HT1080 (cell line): Measurements from ENCODE around the gene VDAC1. TPM values are rescaled to one million over a fixed set of nuclear protein-coding genes. Genes with fewer than 3 reads are reported as not detected.

ENCODE experiments used
- DNase-seq: peaks from one replicate; pipeline ENCODE4 v3.0.0-alpha.2; 2015; ENCODE audit warnings: low read depth
- total RNA-seq: library from RNA; depleted of rRNA; stranded (reverse); fragments of >200 nt; shearing (Covaris generic); gene quantifications from 2 replicates; pipeline ENCODE4 v1.2.3, GENCODE V29; 2014

Gene VDAC1
- total RNA-seq, 1 experiment from 2014 or later: 405 TPM

DNA sequence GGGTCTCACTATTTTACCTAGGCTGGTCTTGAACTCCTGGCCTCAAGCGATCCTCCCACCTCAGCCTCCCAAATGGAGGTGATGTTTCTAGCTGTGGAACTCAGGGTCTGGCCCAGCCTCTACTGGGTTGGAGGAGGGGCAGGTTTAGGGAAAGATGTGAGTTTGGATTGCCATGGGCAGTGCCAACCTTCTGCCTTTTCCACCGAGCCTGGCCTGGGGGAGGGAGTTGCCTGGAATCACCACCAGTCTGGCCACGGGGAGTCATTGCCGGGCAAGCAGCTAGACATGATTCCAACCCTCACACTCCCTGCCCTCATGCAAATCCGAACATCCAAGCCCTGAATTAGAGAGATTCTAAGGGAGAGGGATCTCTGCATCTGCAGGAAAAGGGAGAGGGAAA lies 21.0 kb upstream of the VDAC1 start:
- no peak for DNase-seq

DNA sequence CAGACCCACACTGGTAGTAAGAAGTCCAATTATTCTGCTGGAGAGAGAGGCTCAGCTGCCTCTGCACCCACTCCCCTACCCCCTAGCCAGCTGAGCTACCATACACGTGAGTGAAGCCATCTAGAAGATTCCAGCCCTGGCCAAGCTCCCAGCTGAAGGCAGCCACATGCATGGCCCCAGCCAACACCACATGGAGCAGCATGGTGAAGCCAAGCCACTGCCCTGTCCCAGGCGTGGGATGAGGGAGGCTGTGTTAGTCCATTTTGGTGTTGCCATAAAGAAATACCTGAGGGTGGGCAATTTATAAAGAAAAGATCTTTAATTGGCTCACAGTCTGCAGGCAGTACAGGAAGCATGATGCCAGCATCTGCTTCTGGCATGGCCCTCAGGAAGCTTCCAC lies 20.0 kb upstream of the VDAC1 start:
- DNase-seq: no peak

DNA sequence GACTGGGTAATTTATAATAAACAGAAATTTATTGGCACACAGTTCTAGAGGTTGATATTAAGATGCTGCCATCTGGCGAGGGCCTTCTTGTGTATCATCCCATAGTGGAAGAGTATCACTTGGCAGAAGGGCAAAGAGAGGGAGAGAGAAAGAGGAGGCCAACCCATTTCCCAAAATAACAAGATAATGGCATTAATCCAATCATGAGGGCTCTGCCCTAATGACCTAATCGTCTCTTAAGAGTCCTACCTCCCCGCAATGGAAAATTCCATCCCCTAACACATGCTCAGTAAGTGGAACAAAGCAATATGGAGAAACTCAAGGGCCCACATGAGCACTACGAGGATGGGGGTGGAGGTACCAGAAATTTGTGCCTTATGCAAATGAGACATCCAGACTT lies 17.6 kb upstream of the VDAC1 start:
- no peak for DNase-seq

DNA sequence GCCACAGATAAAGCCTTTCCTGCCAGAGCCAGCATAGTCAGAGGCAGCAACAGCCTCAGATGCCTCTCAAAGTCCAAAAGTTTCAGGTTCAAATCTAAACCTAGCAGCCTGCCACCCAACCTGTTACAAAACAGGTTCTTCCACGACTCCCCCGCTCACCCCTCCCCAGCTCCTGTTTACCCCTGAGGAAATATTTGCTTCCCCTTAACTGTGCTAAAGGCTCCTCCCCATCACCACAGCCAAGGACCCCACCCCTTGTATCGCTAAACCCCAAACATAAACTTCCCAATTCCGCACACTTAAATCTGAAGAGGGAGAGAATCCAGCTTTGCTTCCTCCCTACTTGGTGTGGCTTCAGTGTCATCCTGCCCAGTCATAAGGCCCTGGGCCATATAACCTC lies 15.4 kb upstream of the VDAC1 start:
- no peak for DNase-seq

DNA sequence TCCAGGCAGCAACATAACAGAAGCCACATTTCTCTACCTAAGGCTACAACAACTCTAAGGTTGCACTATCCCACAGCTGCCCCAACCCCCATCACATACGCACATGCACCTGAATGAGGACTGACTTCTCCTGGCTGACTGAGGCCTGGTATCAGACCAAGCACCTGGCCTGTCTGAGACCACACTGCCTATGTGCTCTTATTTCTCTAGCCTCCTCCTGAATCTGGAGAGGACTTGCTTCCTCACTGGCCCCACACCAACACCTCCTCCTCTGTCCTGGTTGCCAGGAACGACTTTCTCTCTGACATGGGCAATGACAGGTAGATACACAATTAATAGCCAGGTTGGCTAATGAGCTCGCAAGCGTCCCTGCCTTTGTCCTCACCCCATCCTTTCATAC lies 14.9 kb upstream of the VDAC1 start:
- DNase-seq: no peak

DNA sequence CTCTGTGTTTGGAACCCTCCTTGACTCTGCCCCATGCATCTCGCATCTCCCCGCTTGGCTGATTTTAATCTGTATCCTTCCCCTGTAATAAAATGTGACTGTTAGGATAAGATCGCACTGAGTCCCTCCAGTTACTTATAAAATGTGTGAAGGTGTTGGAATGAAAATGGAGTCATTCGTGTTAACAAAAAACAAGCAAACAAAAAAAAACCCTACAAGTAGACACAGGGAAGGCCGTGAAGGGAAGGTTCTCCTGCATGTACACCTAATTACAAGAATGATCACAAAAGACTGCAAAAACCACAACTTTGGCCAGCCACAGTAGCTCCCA lies 14.2 kb upstream of the VDAC1 start:
- DNase-seq: no peak

DNA sequence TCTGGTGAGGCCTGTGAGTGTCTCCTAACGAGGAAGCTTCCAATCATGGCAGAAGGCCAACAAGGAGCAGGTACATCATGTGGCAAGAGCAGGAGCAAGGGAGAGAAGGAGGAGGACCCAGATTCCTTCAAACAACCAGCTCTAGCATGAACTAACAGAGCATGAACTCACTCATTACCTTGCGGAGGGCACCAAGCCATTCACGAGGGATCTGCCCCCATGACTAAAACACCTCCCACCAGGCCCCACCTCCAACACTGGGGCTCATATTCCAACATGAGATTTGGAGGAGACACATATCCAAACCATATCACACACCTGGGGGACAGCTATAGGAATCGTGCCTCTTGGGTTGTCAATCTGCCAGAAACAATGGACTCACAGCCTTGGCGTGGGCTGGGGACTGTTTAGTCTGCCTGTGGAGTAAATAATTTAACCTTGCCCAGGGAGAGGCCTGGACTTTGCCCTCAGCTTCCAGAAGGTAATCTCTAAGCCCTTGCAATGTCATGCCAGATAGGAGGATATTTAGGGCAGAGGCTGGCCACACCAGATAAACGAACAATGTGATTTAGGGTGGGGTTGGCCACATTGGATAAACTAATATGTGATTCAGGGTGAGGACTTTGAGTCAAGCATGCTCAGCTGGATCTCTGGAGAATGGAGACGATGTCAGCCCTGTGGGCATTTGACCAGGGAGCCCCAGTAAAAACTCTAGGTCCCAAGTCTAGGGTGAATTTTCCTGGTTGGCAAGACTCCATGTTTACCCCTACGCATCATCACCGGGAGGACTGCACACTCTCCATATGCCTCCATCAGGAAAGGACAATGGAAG lies 13.6 kb upstream of the VDAC1 start:
- DNase-seq: peak; percentile 31

DNA sequence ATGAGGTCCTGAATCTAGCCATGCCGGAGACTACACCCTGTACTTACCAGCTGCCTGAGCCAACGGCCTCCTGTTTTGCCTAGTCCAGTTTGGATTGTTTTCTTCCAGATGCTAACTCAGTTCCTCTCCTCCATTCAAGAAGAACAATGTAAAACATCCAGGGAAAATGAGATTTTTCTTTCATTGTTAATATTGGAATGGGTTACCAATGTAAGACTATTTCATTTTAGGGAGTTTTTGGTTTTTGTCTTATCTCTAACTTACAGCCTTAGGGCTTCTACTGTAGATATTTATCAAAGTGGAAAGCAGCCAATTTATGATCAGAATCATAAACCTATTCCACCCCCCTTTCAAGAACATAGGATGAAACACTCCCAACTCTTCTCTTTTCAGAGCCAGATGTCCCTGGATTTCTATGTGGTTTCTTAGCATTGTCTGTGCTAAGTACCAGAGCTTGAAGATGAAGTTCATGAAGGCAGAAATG lies 3.5 kb upstream of the VDAC1 start:
- DNase-seq: no peak

DNA sequence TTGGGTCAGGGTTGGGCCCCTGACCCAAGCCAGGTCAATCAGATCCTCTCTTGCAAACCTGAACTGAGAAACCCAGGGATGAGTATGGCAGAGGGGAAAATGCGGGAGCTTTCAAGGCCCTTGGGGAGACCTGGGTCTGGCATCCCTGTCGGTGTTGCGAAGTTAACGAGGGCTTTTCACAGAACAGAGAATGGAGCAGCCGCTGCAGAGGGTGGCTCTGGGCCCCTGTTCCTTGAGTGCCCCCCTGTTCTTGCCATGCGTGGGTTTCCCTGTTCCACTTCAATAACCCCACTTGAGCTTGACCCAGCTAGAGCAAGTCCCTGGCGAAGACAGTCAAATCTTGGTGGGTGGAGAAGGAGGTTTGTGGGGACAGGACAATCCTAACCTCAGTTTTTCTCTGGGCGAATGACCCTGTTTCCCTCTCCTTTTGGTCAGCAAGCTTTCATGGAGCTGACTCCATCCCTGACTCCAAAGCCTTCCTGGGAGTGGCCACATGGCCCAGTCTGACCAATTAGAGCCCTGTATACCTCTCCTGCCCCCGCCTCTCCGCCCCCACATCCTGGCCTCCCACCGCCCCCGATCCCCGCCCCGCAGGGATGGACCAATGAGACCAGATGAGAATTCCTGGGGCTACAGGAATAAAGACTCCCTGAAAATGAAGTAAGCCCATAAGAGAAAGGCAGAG lies 2.9 kb upstream of the VDAC1 start:
- no peak for DNase-seq

DNA sequence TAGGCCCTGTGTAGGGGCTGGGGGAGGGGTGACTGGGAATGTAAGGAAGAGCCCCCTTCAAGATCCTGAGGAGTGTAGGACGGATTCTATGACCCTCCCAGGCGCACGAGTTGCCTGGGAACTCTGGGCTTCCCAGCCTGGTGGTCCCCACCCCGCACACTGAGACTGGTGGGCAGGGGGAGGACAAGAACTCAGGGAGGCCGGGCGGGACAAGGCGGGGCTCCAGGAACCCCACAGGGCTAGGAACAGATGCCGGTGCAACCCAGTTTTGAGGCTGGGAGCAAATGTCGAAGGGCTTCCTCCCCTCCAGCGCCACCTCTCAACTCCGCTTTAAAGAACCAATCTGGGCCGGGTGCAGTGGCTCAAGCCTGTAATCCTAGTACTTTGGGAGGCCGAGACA lies 1.3 kb upstream of the VDAC1 start:
- no peak for DNase-seq

DNA sequence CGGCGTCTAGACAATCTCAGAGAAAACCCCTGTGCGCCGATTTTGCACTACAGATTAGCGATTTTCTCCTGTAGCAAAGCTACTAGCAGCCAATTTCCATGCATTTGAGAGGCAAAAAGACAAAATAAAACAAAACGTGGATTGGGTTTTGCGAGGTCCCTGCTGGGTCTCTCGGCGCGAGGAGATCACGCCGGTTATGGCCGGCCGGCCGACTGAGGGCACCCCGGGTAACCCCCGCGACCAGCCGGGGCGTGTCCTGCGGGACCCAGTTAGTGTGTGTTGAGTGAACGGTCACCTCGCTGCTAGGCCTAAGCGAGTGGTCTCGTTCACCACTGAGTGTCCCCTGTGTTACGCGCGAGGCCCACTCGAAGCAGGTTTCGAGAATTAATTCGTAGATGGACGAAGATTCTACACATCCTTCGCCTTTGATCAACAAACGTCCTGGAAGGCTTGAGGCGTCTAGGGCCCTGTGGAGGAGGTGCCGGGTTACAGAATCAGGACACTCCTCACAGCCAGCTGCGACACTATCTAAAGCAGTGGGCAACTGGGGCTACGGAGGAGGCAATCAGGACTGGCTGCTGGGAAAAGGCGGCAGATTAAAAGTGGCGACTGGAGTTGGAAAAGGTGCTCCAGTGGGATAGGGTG lies 764 bp upstream of the VDAC1 start:
- DNase-seq: no peak

DNA sequence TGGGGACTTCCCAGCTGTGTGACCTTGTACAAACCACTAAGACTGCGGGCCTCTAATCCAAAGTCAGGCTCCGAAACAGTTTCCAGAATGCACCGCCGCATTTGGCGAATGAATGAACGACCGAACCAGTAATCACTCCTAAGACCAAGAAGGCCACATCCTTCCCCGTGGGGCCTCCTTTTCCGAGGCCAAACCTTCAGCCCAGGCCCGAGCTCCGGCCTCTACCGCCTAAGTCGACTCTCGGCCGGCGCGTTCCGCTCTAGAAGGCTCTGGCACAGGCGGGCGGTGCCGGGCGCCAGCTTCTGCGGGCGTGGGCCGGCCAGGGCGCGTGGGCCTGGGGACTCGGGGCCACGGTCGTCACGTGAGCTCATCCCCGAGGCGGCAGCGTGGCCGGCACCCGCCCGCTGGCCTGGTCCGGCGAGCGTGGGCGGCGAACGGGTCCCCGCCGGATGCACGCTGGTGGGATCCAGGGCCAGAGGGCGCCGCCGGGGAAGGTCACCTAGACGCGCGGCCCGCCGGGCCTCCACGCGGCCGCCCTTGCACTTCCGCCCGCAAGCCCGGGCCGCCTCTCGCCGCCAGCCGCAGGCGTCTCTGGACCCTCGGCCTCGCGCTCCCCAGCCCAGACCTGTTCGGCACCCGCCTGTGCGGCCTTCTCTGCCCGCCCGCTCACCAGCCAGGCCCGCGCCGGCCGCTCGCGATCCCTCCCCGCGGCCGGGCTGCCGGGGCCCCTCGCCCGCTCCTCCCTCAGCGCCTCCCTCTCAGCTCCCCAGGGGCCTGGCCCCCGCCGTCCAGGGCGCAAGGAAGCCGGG lies 754 bp downstream of the VDAC1 start:
- peak; percentile 26 for DNase-seq

DNA sequence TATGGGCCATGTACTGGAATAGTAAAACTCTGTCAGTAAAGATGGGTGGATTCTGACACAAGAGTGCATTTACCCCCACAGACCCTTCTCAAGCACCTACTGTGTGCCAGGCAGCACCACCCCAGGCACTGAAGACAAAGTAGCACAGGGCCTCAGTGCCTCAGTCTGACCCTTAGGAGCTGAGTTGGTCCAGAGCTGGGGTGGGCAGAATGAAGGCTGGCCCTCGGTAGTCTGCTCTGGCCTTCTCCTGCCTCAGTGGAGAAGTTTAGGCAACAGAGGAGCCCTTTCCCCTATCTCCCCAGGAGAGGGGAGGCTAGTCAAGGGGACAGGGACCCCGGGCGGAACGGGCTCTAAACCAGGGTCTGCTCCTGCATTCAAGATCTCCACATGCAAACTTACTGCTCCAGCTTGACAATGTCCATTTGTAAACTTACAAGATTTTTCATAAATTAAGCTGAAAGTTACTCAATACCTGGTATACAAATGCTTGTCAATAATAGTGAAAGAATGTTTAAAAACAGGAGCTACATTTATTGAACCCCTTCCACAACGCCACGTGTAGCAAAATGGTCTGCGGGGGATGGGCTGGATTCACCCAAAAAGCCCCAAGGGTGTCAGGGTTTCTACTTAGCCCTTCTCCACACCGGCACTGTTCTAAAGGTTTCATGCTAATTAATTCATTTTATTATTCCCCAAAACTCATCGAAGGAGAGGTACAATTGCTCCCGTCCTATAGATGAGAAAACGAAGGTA lies 1.5 kb downstream of the VDAC1 start:
- DNase-seq: no peak

DNA sequence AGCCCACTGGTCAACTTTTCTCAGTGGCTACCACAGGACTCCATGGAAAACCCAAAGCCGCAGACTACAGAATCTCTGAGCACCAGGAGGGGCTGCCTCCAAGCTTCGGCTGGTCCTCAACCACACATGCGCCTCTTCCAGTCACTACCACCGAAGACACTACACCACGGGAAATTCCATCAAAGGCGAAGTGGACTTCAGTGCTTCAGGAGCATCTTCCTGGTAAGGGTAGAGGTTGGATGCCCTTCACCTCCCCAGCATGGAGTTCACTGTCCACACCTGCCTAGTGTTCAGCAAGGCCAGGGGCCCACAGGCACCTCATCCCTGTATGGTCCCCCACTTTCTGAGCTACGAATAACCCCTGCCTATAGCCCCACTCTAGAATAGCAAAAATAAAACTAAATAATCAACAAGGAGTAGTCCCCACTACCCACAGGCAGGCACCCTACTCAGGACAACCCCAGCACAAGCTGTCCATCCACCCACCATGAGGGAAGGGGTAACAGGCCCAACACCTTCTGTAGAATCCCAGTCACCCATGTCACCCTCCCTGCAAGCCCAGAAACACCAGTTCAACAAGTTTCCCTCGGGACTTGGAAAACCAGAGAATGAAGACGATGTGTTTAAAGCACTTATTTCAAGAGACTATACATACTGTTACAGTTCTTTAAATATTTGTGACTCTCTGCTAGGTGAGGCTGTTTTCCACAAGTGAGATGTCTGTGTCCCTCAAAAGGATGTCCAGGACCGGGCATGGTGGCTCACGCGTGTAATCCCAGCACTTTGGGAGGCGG lies 2.6 kb downstream of the VDAC1 start:
- DNase-seq: no peak

DNA sequence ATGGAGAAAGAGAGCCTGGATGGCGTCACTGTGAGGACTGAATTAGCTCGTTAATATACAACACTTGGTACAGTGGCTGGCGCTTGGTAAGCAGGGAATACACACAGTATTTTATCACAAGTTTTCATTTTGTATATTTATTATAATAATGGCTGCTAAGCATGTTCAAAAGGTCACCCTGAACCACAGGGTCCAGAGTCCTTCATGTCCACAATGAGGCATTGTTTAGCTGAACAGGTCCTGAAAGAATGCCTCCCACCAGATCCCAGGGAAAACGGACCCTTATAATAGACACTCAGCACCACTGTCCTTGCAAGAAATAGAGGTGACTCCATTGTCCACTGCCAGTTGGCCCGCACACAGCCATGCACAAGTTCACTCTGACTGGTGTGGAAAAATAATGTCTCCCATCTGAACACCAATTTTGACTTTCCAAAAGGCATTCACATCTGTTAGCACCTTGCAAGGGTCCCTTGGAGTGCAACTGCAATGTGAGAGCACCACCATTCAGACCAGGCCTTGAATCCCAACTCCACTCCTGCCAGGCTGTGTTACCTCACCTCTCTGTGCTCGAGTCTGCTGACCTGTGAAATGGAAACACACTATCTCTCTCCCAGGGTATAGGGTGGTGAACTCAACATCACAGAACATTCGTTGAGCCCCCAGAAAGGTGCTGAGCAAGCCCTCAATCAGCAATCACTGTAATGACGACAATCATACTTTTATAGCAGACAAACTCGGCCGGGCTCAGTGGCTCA lies 3.9 kb downstream of the VDAC1 start:
- DNase-seq: no peak

DNA sequence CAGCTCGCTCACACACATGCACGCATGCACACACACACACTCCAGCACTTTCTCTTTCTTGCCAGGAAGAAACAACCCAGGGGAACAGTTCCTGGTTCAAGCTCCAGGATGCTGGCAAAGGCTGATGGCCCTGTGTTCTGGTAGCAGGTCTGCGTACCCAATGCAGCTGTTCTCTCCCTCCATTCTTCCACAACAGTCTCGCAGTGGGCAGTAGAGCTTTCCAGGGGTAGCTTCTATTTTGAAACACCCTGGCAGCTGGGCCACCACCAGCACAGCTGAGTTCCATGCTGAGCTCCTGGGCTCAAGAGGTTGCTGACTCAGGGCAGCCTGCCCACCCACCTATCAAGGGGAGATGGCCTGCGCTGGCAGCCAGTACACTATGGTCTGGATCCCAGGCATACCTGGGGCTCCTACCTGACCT lies 4.7 kb downstream of the VDAC1 start:
- DNase-seq: no peak

DNA sequence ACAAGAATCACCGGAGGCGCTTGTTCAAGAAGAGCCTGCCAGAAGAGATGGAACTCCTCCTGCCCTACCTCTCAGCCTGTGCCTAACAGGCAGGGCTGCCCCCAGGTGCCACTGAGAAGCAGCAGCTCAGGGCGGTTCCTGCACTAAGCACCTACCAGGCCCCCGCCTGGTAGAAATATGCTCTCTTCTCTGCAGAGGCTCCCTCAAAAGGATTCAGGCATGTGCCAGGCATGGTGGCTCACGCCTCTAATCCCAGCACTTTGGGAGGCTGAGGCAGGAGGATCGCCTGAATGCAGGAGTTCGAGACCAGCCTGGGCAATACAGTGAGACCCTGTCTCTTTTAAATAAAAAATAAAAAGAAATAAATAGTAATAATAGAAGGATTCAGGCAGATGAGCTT lies 6.0 kb downstream of the VDAC1 start:
- no peak for DNase-seq

DNA sequence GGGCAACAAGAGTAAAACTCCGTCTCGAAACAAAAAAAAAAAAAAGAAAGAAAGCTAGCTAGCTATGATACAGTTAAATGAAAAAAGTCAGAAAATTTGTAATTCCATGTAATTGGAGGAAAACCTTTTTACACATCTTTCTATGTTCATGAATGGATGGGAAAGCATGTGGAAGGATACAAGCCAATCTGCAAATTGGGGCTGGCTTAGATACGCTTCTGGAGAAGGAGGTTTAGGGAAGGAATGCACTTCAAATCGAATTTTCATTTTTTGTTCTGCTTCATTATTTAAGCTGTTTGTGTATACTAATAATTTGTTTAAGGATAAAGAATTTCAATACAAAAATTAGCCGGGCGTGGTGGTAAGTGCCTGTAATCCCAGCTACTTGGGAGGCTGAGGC lies 6.7 kb downstream of the VDAC1 start:
- no peak for DNase-seq

DNA sequence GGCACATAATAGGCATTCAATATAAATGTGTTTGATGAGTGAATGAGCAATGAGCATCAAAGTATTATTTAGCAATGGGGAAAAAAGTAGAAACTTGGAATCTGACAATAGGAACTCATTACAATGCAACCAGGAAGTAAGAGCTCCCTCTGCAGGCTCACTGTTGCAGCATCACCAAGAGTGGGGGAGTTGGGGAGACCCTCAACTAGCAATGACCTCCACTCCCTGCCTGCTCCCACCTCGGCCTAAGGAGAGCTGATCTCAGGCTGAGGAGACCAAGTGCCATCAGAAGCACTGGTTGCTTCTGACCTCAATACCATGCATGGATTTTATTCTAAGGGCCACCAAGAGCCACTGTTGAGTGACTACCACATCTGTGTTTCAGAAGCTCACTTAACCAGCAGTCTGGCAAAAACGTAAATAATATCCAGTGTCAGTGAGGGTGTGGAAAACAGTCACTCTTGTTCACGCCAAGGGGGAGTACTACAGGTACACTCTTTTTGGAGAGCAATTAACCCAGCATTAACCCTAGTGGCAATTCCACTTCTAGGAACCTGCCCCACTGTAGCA lies 8.0 kb downstream of the VDAC1 start:
- DNase-seq: no peak
